COLO668 (cell line): ENCODE results near the gene CLPTM1L.
"Not testable (repeated sequence)": the region's sequence is repeated elsewhere in the genome, so short reads cannot be mapped to it uniquely, and the experiment has no call there.

Experiments
- DNase-seq: peaks from one replicate; lab custom pipeline; 2025; ENCODE audit not compliant: unreplicated experiment; lab: John Stamatoyannopoulos, UW

CLPTM1L gene

GRCh38 chr5:1293416-1294205 is 51.3 kb downstream of the CLPTM1L start:
- DNase-seq, result no peak

DNA sequence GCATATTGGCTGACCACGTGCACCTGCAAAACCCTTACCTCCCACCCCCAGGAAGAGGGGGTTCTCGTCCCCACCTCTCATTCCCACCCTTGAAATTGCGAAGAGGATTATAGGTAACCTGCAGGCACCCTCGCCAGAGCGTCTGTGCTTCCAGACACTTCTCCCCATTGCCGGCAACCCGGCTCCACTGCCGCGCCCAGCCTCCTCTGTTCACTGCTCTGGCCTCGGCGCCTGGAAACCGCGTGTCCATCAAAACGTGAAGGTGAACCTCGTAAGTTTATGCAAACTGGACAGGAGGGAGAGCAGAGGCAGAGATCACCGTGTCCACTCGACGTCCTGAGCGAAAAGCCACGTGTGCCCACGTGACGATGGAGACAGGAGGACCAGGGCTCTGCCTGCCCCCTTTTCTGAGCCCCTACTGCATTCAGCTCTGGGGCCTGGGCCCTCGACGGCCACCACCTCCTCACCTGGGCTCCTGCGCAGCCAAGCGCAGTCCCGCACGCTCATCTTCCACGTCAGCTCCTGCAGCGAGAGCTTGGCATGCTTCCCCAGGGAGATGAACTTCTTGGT is 52.0 kb downstream of the CLPTM1L start:
- DNase-seq, result no peak

GRCh38 chr5:1292139-1292538 is 52.8 kb downstream of the CLPTM1L start:
- peak; percentile 61 for DNase-seq

GRCh38 chr5:1291611-1292080 is 53.3 kb downstream of the CLPTM1L start:
- DNase-seq, result peak; percentile 86

DNA sequence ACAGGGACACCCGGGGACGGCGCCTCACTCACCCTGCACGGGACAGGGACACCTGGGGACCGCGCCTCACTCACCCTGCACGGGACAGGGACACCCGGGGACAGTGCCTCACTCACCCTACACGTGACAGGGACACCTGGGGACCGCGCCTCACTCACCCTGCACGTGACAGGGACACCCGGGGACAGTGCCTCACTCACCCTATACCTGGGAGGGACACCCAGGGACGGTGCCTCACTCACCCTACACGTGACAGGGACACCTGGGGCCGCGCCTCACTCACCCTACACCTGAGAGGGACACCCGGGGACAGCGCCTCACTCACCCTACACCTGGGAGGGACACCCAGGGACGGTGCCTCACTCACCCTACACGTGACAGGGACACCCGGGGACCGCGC is 53.9 kb downstream of the CLPTM1L start:
- DNase-seq, result not testable (repeated sequence)

GRCh38 chr5:1289559-1289958 is 55.3 kb downstream of the CLPTM1L start:
- not testable (repeated sequence) for DNase-seq

DNA sequence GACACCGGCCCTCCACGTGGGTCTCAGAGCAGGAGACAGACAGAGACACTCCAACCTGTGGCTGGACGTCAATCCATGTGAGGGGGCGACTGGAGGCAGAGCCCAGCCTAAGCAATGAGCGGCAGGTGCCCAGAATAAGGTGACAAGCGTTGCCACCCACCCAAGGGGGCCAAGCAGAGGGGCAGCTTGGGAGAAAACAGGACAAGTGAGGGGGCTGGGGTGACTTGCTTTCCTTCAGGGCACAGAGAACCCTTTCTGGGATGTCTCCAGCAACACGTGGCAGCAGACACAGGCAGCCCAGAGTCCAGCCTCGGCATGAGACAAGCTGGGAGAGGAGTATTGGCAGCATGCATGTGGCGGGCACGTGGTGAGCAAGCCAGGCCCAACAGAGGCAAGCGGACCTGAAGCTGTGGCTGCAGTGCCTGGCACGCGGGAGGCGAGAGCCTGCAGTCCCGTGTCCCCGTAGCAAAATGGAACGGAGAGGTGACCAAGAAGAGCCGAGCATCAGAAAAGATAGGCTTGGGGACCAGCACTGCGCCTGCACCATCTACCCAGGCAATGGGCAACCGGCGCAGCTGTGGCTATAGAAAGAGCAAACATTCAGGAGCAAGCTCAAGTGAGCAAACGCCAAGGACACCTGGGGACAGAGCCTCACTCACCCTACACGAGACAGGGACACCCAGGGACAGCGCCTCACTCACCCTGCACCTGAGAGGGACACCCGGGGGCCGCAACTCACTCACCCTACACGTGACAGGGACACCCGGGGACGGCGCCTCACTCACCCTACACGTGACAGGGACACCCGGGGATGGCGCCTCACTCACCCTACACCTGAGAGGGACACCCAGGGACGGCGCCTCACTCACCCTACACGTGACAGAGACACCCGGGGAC is 56.2 kb downstream of the CLPTM1L start:
- DNase-seq, result peak; percentile 48

GRCh38 chr5:1285883-1286291 is 59.0 kb downstream of the CLPTM1L start:
- no peak for DNase-seq

GRCh38 chr5:1285141-1285540 is 59.8 kb downstream of the CLPTM1L start:
- DNase-seq, result no peak

DNA sequence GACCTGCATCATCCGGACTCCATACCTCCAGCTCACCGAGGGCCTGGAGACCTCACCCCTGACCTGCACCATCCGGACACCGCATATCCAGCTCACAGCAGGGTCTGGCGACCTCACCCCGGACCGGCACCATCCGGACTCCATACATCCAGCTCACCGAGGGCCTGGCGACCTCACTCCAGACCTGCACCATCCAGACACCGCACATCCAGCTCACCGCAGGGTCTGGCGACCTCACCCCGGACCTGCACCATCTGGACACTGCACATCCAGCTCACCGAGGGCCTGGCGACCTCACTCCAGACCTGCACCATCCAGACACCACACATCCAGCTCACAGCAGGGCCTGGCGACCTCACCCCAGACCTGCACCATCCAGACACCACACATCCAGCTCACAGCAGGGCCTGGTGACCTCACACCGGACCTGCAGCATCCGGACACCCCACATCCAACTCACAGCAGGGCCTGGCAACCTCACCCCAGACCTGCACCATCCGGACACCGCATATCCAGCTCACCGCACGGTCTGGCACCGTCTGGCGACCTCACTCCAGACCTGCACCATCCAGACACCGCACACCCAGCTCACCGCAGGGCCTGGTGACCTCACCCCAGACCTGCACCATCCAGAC is 60.4 kb downstream of the CLPTM1L start:
- DNase-seq, result not testable (repeated sequence)

- not testable (repeated sequence) for DNase-seq
Observed at GRCh38 chr5:1283729-1284041, 61.2 kb downstream of the CLPTM1L start.

- DNase-seq, result not testable (repeated sequence)
Observed at GRCh38 chr5:1282993-1283728, 61.7 kb downstream of the CLPTM1L start.

DNA sequence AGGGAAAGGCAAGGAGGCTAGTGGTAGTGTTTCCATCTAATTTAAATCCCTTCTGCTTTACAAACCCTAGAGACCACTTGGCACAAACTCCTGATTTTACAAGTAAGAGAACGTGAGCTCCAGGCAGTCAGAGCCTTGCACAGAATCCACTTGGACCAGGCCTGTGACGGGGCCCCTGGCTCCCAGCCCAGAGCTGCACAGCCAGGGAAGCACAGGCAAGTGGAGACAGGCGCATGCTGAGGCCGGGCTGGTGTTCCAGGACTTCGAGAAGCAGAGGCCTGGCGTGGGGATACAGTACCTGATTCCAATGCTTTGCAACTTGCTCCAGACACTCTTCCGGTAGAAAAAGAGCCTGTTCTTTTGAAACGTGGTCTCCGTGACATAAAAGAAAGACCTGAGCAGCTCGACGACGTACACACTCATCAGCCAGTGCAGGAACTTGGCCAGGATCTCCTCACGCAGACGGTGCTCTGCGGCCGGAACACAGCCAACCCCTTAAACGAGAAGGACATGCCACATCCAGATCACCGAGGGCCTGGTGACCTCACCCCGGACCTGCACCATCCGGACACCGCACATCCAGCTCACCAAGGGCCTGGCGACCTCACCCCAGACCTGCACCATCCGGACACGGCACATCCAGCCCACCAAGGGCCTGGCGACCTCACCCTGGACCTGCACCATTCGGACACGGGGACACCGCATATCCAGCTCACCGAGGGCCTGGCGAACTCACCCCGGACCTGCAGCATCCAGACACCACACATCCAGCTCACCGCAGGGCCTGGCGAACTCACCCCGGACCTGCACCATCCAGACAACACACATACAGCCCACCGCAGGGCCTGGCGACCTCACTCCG is 62.5 kb downstream of the CLPTM1L start:
- DNase-seq, result no peak

- no peak for DNase-seq
Observed at GRCh38 chr5:1281038-1281882, 63.6 kb downstream of the CLPTM1L start.

DNA sequence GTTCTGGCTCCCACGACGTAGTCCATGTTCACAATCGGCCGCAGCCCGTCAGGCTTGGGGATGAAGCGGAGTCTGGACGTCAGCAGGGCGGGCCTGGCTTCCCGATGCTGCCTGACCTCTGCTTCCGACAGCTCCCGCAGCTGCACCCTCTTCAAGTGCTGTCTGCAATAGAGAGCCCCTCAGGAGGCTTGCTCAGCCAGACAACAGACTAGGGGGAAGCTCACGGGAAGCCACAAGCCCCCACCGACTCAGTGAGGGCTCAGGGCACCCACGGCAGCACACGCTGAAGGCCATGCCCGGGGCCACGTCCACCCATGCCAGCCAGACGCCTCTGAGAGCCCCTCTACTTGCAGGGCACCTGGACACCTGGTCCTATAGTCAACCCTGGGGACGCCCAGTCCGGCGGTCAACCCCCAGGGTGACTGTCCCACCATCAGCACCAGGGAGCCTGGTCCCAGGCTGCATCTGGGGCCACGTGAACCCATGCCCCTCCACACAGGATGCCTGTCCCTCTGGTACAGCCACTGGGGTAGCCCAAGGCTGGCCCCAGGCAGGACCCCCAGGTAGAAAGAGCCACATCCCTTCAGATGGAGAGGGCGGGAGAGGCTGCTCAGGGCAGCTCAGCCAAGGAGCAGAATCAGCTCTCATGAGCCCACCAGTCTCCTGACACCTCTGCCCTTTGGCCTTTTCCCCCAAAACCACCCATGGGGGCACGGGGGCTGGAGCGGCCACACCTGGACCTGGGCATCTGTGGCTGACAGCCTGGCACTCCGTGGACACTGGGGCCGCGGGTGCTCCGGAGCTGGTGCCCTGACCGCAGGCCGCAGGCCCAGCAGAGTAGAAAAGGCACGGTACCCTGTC is 64.5 kb downstream of the CLPTM1L start:
- no peak for DNase-seq

DNA sequence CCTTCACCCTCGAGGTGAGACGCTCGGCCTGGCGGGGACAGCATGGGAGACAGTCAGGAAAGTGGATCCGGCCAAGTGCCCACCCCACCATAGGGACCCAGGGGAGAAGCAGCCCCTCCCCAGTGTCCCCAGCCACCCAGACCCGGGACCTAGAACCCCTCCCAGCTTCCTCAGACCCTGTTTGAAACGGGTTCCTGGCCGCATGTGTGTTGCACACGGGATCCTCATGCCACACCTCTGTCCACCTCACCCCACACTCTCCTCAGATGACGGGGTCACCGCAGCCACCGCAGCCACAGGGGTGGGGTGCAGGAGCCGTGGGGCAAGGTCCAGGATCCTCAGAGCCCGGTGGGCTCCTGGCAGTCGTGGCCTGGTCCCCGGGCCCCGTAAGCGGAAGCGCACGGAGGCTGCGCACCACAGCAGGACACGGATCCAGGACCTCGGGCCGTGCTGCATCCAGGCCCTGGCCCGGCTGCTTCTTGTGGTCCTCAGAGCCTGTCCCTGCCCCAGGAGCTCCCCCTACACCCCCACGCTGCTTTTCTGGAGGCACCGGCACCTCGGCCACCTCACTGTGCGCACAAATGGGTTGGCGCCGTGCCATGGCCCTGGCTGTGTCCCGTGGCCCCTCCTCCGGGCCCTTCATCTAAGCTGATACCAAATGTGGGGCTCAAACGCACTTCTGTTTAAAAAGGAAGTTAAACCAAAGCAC is 65.3 kb downstream of the CLPTM1L start:
- DNase-seq, result no peak
